GM19438 (cell line): ENCODE data around the gene SARS1.
"Not testable (repeated sequence)": the region's sequence is repeated elsewhere in the genome, so short reads cannot be mapped to it uniquely, and the experiment has no call there.

Experiments
- ATAC-seq: cut with Tn5 transposase; IDR thresholded peaks from one replicate; pipeline ENCODE4 v1.9.1; 2021; ENCODE audit warnings: low read depth; ENCODE audit not compliant: unreplicated experiment

Gene SARS1, protein sequence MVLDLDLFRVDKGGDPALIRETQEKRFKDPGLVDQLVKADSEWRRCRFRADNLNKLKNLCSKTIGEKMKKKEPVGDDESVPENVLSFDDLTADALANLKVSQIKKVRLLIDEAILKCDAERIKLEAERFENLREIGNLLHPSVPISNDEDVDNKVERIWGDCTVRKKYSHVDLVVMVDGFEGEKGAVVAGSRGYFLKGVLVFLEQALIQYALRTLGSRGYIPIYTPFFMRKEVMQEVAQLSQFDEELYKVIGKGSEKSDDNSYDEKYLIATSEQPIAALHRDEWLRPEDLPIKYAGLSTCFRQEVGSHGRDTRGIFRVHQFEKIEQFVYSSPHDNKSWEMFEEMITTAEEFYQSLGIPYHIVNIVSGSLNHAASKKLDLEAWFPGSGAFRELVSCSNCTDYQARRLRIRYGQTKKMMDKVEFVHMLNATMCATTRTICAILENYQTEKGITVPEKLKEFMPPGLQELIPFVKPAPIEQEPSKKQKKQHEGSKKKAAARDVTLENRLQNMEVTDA

GRCh38 chr1:109213824-109214693 is at the start of gene SARS1:
Gene SARS1 (plus strand): TSS chr1:109213918. CDS start chr1:109213993, 75 bp downstream.
- ATAC-seq = peak; percentile 78

DNA sequence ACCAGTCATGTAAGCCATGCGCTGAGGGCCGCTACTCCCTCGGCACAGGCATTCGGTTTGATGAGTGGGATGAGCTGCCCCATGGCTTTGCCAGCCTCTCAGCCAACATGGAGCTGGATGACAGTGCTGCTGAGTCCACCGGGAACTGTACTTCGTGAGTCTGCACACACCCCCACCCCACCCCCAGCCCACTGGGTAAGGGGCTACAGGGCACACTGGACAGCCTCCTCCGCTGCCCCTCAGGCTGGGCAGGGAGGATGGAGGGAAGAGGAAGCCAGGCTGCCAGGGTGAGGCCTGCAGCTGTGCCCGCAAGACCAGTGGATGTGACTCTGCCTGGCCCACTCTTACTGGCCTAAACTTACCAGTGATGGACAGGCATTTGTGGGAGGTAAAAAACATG is 49.2 kb upstream of the SARS1 start:
- no peak for ATAC-seq

- ATAC-seq = peak; percentile 76
These were observed 46.7 kb upstream of the SARS1 start for GRCh38 chr1:109167001-109167506.

- no peak for ATAC-seq
These were observed 43.5 kb upstream of the SARS1 start for GRCh38 chr1:109170035-109170764.

DNA sequence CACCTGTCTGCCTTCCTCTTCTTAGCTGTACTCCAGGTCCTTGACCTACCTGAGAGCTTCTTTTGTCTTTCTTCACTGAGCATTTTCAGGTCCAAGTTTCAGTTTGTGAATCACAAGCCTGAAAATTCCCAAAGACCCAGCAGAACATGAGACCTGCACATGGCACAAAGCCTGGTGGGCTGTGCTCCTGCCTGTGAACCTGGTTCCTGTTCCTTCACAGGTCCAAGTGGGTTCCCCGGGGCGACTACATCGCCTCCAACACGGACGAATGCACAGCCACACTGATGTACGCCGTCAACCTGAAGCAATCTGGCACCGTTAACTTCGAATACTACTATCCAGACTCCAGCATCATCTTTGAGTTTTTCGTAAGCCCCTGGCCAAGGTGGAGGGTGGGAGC is 42.1 kb upstream of the SARS1 start:
- ATAC-seq = no peak

DNA sequence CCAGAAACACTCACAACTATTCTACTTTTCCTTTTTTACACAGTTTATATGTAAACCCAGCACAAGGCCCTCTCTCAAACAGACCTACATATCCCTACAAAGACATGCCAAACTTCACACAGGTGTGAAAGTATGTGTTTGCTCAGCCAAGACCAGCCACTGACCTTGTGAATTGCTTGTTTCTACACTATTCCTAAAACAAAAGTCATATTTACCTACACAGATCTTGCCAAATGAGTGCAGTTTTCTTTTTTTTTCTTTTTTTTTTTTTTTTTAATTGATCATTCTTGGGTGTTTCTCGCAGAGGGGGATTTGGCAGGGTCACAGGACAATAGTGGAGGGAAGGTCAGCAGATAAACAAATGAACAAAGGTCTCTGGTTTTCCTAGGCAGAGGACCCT is 37.4 kb upstream of the SARS1 start:
- not testable (repeated sequence) for ATAC-seq

- not testable (repeated sequence) for ATAC-seq
These were observed 33.0 kb upstream of the SARS1 start for GRCh38 chr1:109180715-109181084.

- no peak for ATAC-seq
These were observed 32.5 kb upstream of the SARS1 start for GRCh38 chr1:109181085-109181806.

DNA sequence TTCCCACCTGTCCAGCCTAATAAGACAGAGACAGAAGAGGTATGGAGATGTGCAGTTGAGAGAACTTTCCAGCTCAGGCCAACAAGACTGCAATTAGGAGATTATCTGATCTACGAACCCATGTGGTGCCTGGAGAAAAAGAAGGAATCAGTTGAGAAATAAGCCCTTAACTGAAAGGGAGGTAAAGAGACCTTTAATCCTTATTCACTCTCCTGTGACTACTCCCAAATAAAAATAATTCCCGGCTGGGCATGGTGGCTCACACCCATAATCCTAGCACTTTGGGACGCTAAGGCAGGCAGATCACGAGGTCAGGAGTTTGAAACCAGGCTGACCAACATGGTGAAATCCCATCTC is 31.9 kb upstream of the SARS1 start:
- ATAC-seq = no peak

GRCh38 chr1:109183058-109183738 is 30.5 kb upstream of the SARS1 start:
- ATAC-seq = no peak

GRCh38 chr1:109184687-109185086 is 29.0 kb upstream of the SARS1 start:
- ATAC-seq = no peak

- no peak for ATAC-seq
These were observed 28.4 kb upstream of the SARS1 start for GRCh38 chr1:109185357-109185756.

GRCh38 chr1:109185990-109186732 is 27.6 kb upstream of the SARS1 start:
- no peak for ATAC-seq

DNA sequence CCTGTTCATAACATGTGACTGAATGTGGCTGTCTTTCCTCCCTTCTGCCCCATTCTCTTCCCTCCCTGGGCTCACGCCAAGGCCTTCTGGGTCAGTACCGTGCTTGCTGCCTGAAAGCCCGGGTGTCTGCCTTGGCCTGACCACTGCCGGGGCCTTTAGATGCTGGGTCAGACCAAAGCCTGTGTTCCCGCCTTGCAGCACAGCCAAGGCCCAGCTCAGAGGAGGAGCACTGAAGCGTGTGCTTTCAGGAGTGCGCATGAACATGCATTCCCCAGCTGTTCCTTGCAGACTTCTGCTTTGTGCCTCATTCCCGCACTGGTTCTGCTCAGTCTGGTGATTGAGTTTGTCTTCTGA is 27.0 kb upstream of the SARS1 start:
- no peak for ATAC-seq

GRCh38 chr1:109187127-109187526 is 26.6 kb upstream of the SARS1 start:
- ATAC-seq = no peak

DNA sequence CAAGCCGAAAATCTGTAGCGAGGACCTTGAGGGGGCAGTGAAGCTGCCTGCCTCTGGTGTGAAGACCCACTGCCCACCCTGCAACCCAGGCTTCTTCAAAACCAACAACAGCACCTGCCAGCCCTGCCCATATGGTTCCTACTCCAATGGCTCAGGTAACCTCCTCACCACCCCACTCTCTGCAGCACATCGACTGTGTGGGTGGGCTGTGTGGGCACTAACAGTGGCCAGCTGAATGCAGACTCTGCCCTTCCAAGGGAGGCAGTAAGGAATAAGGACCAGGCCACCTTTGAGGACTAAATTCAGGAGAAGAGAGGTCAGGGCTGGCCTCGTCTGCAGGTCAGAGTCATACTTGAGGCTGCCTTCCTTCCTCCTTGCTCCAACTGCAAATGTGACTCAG is 25.5 kb upstream of the SARS1 start:
- ATAC-seq = no peak

- ATAC-seq = no peak
These were observed 24.9 kb upstream of the SARS1 start for GRCh38 chr1:109188781-109189180.

GRCh38 chr1:109190189-109190588 is 23.5 kb upstream of the SARS1 start:
- ATAC-seq = no peak

DNA sequence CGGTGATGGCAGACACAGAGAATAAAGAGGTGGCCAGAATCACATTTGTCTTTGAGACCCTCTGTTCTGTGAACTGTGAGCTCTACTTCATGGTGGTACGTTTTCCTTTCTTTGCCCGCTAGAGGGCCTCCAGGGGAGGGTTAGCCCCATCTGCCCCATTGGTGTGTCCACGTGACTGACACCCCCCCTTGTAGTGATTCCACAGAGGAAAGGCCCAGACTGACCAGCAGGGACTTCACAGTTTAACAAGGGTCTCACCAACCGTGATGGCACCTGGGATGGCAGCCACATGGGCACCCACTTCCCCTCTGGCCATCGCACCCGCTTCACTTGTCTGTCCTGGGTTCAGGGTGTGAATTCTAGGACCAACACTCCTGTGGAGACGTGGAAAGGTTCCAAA is 22.3 kb upstream of the SARS1 start:
- ATAC-seq = no peak
